HepG2 (cell line): ENCODE results near the gene SLC22A23. TPM values are rescaled to one million over a fixed set of nuclear protein-coding genes. Genes with fewer than 3 reads are reported as not detected.

Experiments used
- ATAC-seq: fragments of 200-7000 bp; cut with Tn5 transposase; 3 replicates; pipeline ENCODE4 v1.9.1; 2020; ENCODE audit warnings: mild to moderate bottlenecking, moderate library complexity
- BruUV-seq: library from RNA; stranded (reverse); fragments of 400-500 nt; replicated peaks from 2 replicates; lab custom pipeline; 2021; lab: Mats Ljungman, UMichigan
- CTCF ChIA-PET: fragments of 300-600 bp; formaldehyde crosslinking; extraction: SDS; loops from one replicate; lab custom pipeline; 2021; ENCODE audit warnings: low total read pairs, inconsistent platforms, low intra/inter-chr PET ratio; lab: Yijun Ruan, JAX
- POLR2A ChIA-PET: fragments of 350-600 bp; sonication (Branson Sonifier 250); formaldehyde crosslinking; loops from one replicate; lab custom pipeline; 2020; ENCODE audit warnings: antibody characterized with exemption, inconsistent platforms; lab: Yijun Ruan, JAX
- DNase-seq: peaks from one replicate; pipeline ENCODE4 v3.0.0-alpha.2; 2015; ENCODE audit warnings: low spot score
- FAIRE-seq: peaks from 3 replicates; lab custom pipeline; 2011; peaks lifted over from hg19 to GRCh38; lab: Jason Lieb, UNC
- H2AFZ ChIP-seq: one replicate; pipeline ENCODE4 v1.6.1; 2011; ENCODE audit warnings: low read length, inconsistent platforms
- H3K27ac ChIP-seq: fragments of 300-600 bp; 3 replicates; pipeline ENCODE4 v1.8.0; 2011; ENCODE audit warnings: mixed run types, mild to moderate bottlenecking, mixed read lengths, low read length, inconsistent platforms; ENCODE audit not compliant: insufficient read depth; ENCODE audit errors: extremely low read length
- H3K27me3 ChIP-seq, 2 experiments: fragments of 200-600 bp in 1 of 2; 2 replicates in 1 of 2; 3 replicates in 1 of 2; pipeline versions ENCODE4 v1.6.0 to v1.8.0; 2011; ENCODE audit warnings: low read length in 2 of 2, mild to moderate bottlenecking in 2 of 2, moderate library complexity in 2 of 2, inconsistent platforms in 1 of 2; ENCODE audit not compliant: insufficient read depth in 2 of 2, control insufficient read depth in 1 of 2
- H3K36me3 ChIP-seq, 2 experiments: fragments of 200-600 bp in 1 of 2; replicated peaks in 1 of 2; 2 replicates in 1 of 2; 3 replicates in 1 of 2; pipeline versions ENCODE4 v1.5.1 to v1.8.0; 2011; ENCODE audit warnings: low read length in 2 of 2, inconsistent platforms in 1 of 2; ENCODE audit not compliant: insufficient read depth in 2 of 2, control insufficient read depth in 1 of 2
- H3K4me1 ChIP-seq: 2 replicates; pipeline ENCODE4 v1.5.1; 2012; ENCODE audit warnings: low read length, inconsistent platforms; ENCODE audit not compliant: insufficient read depth
- H3K4me2 ChIP-seq: 2 replicates; pipeline ENCODE4 v1.6.0; 2011; ENCODE audit warnings: low read depth, low read length, inconsistent platforms
- H3K4me3 ChIP-seq, 3 experiments: fragments of 200-600 bp in 1 of 3; sonication (generic), shearing (Covaris generic) in 1 of 3; replicated peaks in 1 of 3; 2 replicates each; pipeline ENCODE4 v1.5.1; 2011 to 2016; ENCODE audit warnings: low read length in 3 of 3, inconsistent platforms in 2 of 3, low read depth in 2 of 3, mild to moderate bottlenecking in 2 of 3, control low read depth in 1 of 3, mixed read lengths in 1 of 3; ENCODE audit not compliant: insufficient read depth in 1 of 3
- H3K79me2 ChIP-seq: one replicate; pipeline ENCODE4 v1.6.1; 2011; ENCODE audit warnings: low read length, inconsistent platforms; ENCODE audit not compliant: insufficient read depth
- H3K9ac ChIP-seq: 2 replicates; pipeline ENCODE4 v1.6.0; 2011; ENCODE audit warnings: mild to moderate bottlenecking, low read depth, low read length, inconsistent platforms; ENCODE audit not compliant: insufficient read depth
- H3K9me3 ChIP-seq: 2 replicates; pipeline ENCODE4 v1.5.1; 2012; ENCODE audit warnings: mild to moderate bottlenecking, low read length
- H4K20me1 ChIP-seq: 2 replicates; pipeline ENCODE4 v1.6.0; 2011; ENCODE audit warnings: inconsistent platforms, mild to moderate bottlenecking, low read length, moderate library complexity; ENCODE audit not compliant: insufficient read depth
- CCAR2 ChIP-seq: fragments of 200-400 bp; formaldehyde crosslinking; optimal IDR thresholded peaks from 2 replicates; pipeline ENCODE3; 2018; ENCODE audit warnings: low read depth, mild to moderate bottlenecking, low read length, moderate library complexity
- EZH2 ChIP-seq: conservative IDR thresholded peaks from 2 replicates; pipeline ENCODE4 v1.6.1; 2012; ENCODE audit warnings: mild to moderate bottlenecking, low read depth, low read length, moderate library complexity
- KLF11 ChIP-seq: IDR thresholded peaks from 2 replicates; pipeline ENCODE4 v1.6.1; 2016; ENCODE audit warnings: missing compliant biosample characterization
- ZBTB7B ChIP-seq: sonication (generic); formaldehyde crosslinking; IDR thresholded peaks from 2 replicates; pipeline ENCODE4 v1.4.0; 2020; ENCODE audit warnings: missing genetic modification reagents
- ZNF264 ChIP-seq: sonication (generic); formaldehyde crosslinking; IDR thresholded peaks from 2 replicates; pipeline ENCODE4 v1.4.0; 2020; ENCODE audit warnings: missing genetic modification reagents
- ZNF333 ChIP-seq: sonication (generic); formaldehyde crosslinking; IDR thresholded peaks from 2 replicates; pipeline ENCODE4 v1.4.0; 2020; ENCODE audit warnings: mild to moderate bottlenecking, missing genetic modification reagents, borderline replicate concordance
- ZNF367 ChIP-seq: sonication (generic); formaldehyde crosslinking; IDR thresholded peaks from 2 replicates; pipeline ENCODE4 v1.4.0; 2020; ENCODE audit warnings: missing genetic modification reagents, borderline replicate concordance
- ZNF605 ChIP-seq: sonication (generic); formaldehyde crosslinking; IDR thresholded peaks from 2 replicates; pipeline ENCODE4 v1.8.0; 2022; ENCODE audit warnings: mild to moderate bottlenecking, missing genetic modification reagents
- ZNF737 ChIP-seq: sonication (generic); formaldehyde crosslinking; IDR thresholded peaks from 2 replicates; pipeline ENCODE4 v1.5.0; 2020; ENCODE audit warnings: missing genetic modification reagents, mild to moderate bottlenecking, borderline replicate concordance
- ZNF850 ChIP-seq: sonication (generic); formaldehyde crosslinking; conservative IDR thresholded peaks from 2 replicates; pipeline ENCODE4 v1.9.0; 2021; ENCODE audit warnings: mild to moderate bottlenecking, missing genetic modification reagents
- WGBS: methylation state at CpG from one replicate; pipeline ENCODE4 v1.1.6; 2017; ENCODE audit warnings: low lambda C conversion rate; 5-methylcytosine and 5-hydroxymethylcytosine counted together
- in situ Hi-C: cut with HindIII; loops from 2 replicates; pipeline ENCODE4 v1.10.0; 2017; ENCODE audit warnings: low pct_unique_long_range_greater_than_20kb; ENCODE audit not compliant: extremely low pct_ligation_motif_present
- intact Hi-C: fragments of 100-400 bp; cut with micrococcal nuclease; formaldehyde crosslinking; loops from one replicate; pipeline ENCODE4 v1.10.0; 2022; ENCODE audit not compliant: unreplicated experiment
- polyA plus RNA-seq, 8 experiments: library from polyadenylated mRNA; depleted of rRNA in 3 of 8; stranded (reverse) in 7 of 8; unstranded in 1 of 8; fragments of >200 nt; fragmentation: Illumina TruSeq in 4 of 8; extraction: Trizol in 4 of 8; gene quantifications; 2 replicates each; pipeline versions ENCODE4 v1.2.1 to v1.2.3, GENCODE V29; 2011 to 2016; ENCODE audit warnings: low read depth in 4 of 8, missing spikeins in 1 of 8, mixed read lengths in 1 of 8; ENCODE audit not compliant: insufficient read depth in 1 of 8
- total RNA-seq, 5 experiments: library from RNA; depleted of rRNA; stranded (reverse); fragments of >200 nt; fragmentation: Illumina TruSeq; extraction: Trizol; gene quantifications; 2 replicates each; pipeline ENCODE4 v1.2.3, GENCODE V29; 2016; ENCODE audit warnings: low read depth in 1 of 5
- TF ChIP-seq, protein P1 (sequence below): sonication (generic); formaldehyde crosslinking; IDR thresholded peaks from 2 replicates; pipeline ENCODE4 v1.5.1; 2020; ENCODE audit warnings: mild to moderate bottlenecking, missing genetic modification reagents, moderate library complexity
- TF ChIP-seq, protein P2 (sequence below): sonication (generic); formaldehyde crosslinking; IDR thresholded peaks from 2 replicates; pipeline ENCODE4 v1.5.1; 2020; ENCODE audit warnings: missing genetic modification reagents, mild to moderate bottlenecking, borderline replicate concordance

Gene SLC22A23
- total and polyA plus RNA-seq, 2 of the 13 experiments (the other 11 are each of a cell fraction or from before 2014, with no cell fraction given): 11.8 to 17.5 TPM

DNA sequence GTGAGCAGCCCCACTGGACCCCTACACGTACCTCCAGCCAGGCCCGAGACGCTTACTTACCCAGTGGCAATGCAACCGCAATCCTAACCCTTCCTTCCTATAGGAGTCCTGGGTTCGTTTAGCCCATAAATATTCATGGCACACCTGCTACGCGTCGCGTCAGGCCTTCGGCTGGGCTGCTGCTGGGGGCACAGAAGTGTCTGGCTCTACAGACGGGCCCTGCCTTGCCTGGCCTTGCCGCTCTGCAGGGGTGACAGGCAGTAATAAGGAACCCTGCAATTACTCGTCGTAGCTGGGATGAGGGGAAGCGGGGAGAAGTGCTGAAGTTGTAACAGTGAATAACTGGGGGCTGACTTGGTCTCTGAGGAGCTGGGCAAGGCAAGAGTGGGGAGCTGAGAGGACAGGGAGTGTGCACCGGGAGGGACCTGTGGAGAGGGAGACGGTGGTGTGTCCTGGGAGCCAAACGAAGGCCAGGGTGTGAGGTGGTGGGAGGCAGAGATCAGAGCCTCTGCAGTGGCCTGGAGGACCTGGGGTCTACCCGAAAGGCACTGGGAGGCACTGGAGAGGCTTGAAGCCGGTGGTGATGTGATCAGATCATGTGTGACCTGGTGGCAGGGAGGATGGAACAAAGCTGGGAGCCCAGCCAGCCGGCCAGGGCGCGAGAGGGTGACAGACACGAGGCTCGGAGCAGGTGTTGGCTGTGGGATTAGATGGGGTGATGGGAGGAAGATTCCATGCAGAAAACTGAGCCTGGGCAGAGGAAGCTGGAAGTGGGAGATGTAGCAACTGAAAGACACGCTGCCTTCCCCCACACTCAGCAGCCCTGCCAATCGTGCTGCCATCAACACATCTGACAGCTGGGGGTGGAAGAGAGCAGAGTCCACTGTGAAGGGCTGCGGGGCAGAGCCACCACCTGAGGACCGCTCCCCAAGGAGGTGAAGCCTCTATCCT lies 161.7 kb downstream of the SLC22A23 start (continued):
- TF ChIP-seq EZH2 (no peak), ZNF850 (no peak), ZNF264 (CRISPR knock-in tag) (no peak)
- TF ChIP-seq, protein P1, sequence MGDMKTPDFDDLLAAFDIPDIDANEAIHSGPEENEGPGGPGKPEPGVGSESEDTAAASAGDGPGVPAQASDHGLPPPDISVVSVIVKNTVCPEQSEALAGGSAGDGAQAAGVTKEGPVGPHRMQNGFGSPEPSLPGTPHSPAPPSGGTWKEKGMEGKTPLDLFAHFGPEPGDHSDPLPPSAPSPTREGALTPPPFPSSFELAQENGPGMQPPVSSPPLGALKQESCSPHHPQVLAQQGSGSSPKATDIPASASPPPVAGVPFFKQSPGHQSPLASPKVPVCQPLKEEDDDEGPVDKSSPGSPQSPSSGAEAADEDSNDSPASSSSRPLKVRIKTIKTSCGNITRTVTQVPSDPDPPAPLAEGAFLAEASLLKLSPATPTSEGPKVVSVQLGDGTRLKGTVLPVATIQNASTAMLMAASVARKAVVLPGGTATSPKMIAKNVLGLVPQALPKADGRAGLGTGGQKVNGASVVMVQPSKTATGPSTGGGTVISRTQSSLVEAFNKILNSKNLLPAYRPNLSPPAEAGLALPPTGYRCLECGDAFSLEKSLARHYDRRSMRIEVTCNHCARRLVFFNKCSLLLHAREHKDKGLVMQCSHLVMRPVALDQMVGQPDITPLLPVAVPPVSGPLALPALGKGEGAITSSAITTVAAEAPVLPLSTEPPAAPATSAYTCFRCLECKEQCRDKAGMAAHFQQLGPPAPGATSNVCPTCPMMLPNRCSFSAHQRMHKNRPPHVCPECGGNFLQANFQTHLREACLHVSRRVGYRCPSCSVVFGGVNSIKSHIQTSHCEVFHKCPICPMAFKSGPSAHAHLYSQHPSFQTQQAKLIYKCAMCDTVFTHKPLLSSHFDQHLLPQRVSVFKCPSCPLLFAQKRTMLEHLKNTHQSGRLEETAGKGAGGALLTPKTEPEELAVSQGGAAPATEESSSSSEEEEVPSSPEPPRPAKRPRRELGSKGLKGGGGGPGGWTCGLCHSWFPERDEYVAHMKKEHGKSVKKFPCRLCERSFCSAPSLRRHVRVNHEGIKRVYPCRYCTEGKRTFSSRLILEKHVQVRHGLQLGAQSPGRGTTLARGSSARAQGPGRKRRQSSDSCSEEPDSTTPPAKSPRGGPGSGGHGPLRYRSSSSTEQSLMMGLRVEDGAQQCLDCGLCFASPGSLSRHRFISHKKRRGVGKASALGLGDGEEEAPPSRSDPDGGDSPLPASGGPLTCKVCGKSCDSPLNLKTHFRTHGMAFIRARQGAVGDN: peak; percentile 41; the same call in 1 of the 2 replicates

DNA sequence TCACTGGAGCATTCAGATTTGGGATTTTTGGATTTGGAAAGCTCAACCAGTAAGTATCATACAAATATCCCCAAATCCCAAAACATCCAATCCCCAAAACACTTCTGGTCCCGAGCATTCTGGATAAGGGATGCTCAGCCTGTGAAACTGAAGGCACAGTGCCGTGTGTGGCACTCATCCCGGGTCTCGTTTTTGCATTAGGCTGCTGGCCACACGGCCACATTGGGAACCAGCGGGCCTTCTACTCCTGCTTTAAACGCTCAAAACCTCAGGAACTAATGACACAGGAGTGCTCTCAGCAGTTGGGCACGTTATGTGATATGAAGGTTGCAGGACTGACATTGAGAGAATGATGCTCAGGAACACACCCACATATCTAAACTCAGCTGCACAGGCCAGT lies 162.5 kb downstream of the SLC22A23 start:
- DNase-seq (no peak), ATAC-seq (no peak), FAIRE-seq (no peak)
- H3K36me3 ChIP-seq: peaks cover 52 to 90% of the 10 kb centered on the region in 2 experiments
- 95% methylated on average over 8 of the region's 8 CpGs for WGBS
- no peak overlapping the region for H3K9ac ChIP-seq
- H3K27ac ChIP-seq: no peak overlapping the region
- no peak overlapping the region for H2AFZ ChIP-seq
- CTCF ChIA-PET: no interaction called here
- no peaks in the 10 kb centered on the region for H3K9me3 ChIP-seq
- BruUV-seq: no TSS peak
- intact Hi-C loops: loop anchor here (5.0 kb wide), 1 partner anchor 1568 kb away; no protein-coding TSS in a partner anchor
- H3K4me2 ChIP-seq: no peak overlapping the region
- H3K79me2 ChIP-seq: no peaks in the 10 kb centered on the region
- POLR2A ChIA-PET: no interaction called here
- no peaks in the 10 kb centered on the region for H3K27me3 ChIP-seq
- in situ Hi-C loops: loop anchor here (25.0 kb wide), 1 partner anchor 693 kb away; no protein-coding TSS in a partner anchor
- no peak overlapping the region for H3K4me3 ChIP-seq
- H4K20me1 ChIP-seq: no peaks in the 10 kb centered on the region
- peaks cover 11% of the 10 kb centered on the region for H3K4me1 ChIP-seq
- TF ChIP-seq CCAR2 (no peak), KLF11 (CRISPR knock-in tag) (no peak), ZNF605 (CRISPR knock-in tag) (no peak), ZNF737 (no peak), ZNF367 (no peak), ZNF333 (CRISPR knock-in tag) (no peak), ZBTB7B (CRISPR knock-in tag) (no peak)
- TF ChIP-seq, protein P2, sequence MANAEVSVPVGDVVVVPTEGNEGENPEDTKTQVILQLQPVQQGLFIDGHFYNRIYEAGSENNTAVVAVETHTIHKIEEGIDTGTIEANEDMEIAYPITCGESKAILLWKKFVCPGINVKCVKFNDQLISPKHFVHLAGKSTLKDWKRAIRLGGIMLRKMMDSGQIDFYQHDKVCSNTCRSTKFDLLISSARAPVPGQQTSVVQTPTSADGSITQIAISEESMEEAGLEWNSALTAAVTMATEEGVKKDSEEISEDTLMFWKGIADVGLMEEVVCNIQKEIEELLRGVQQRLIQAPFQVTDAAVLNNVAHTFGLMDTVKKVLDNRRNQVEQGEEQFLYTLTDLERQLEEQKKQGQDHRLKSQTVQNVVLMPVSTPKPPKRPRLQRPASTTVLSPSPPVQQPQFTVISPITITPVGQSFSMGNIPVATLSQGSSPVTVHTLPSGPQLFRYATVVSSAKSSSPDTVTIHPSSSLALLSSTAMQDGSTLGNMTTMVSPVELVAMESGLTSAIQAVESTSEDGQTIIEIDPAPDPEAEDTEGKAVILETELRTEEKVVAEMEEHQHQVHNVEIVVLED (CRISPR knock-in tag): no peak
